Testis (tissue), 2 donors: Measurements from ENCODE around the gene KHDC4.

Source experiments
- POLR2A ChIP-seq: fragments of 450-650 bp; IDR thresholded peaks from one replicate; pipeline ENCODE4 v1.6.1; 2017; ENCODE audit warnings: antibody characterized with exemption, mild to moderate bottlenecking, moderate library complexity
- TF ChIP-seq, protein P1 (sequence below), 3 experiments: fragments of 450-650 bp in 2 of 3; fragments of 200-600 bp in 1 of 3; sonication (generic) in 1 of 3; IDR thresholded peaks; one replicate each; pipeline ENCODE4 v1.5.1; 2016 to 2019; ENCODE audit warnings: antibody characterized with exemption in 3 of 3, mild to moderate bottlenecking in 2 of 3, moderate library complexity in 1 of 3

DNA sequence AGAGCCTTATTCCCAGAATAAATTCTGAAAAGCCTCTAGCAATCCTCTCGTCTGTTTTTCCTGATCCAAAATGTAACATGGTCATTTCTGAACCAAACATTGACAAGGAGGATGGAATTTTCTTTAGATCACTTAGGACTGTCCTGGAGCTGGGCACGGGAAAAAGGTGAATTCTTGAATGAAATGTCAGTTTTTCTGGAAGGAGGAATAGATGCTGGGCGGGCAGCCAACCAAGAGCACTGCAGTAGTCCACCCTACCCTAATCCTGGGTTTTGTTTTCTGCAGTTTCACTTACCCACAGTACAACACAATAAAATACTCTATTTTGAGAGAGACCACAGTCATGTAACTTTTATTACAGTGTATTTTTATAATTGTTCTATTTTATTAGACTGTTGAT, 44.0 kb downstream of the KHDC4 start:
- TF ChIP-seq POLR2A, result no peak
- TF ChIP-seq, protein P1, sequence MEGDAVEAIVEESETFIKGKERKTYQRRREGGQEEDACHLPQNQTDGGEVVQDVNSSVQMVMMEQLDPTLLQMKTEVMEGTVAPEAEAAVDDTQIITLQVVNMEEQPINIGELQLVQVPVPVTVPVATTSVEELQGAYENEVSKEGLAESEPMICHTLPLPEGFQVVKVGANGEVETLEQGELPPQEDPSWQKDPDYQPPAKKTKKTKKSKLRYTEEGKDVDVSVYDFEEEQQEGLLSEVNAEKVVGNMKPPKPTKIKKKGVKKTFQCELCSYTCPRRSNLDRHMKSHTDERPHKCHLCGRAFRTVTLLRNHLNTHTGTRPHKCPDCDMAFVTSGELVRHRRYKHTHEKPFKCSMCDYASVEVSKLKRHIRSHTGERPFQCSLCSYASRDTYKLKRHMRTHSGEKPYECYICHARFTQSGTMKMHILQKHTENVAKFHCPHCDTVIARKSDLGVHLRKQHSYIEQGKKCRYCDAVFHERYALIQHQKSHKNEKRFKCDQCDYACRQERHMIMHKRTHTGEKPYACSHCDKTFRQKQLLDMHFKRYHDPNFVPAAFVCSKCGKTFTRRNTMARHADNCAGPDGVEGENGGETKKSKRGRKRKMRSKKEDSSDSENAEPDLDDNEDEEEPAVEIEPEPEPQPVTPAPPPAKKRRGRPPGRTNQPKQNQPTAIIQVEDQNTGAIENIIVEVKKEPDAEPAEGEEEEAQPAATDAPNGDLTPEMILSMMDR (IDR thresholded peaks at IDR 0.05), result no peak
